HG03469 (cell line): ENCODE measurements around the gene FHL5.
"Not testable (repeated sequence)": the region's sequence is repeated elsewhere in the genome, so short reads cannot be mapped to it uniquely, and the experiment has no call there.

Experiments
- ATAC-seq: cut with Tn5 transposase; IDR thresholded peaks from one replicate; pipeline ENCODE4 v1.9.1; 2021; ENCODE audit warnings: mild to moderate bottlenecking, moderate library complexity, moderate number of reproducible peaks; ENCODE audit not compliant: unreplicated experiment

The FHL5 gene

DNA sequence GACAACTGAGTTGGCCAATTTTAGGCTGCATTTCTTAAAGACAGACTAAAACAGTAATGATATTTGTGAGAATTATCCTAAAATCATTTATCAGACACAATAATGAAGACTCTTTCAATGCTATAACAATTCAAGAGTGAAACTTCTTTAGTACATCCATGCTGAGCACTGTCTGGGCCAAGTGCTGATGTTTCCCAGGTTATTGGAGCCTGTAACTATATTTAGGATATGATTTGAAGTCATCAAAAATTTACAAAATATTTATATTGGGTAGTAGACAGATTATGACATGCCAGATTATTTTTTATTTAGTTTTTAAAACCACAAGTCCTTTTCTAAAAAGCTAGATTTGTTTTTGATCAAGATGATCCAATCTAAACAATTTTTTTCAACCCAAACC, 45.1 kb downstream of the FHL5 start:
- no peak for ATAC-seq

GRCh38 chr6:96610019-96610418, 47.1 kb downstream of the FHL5 start:
- peak; percentile 41 for ATAC-seq

DNA sequence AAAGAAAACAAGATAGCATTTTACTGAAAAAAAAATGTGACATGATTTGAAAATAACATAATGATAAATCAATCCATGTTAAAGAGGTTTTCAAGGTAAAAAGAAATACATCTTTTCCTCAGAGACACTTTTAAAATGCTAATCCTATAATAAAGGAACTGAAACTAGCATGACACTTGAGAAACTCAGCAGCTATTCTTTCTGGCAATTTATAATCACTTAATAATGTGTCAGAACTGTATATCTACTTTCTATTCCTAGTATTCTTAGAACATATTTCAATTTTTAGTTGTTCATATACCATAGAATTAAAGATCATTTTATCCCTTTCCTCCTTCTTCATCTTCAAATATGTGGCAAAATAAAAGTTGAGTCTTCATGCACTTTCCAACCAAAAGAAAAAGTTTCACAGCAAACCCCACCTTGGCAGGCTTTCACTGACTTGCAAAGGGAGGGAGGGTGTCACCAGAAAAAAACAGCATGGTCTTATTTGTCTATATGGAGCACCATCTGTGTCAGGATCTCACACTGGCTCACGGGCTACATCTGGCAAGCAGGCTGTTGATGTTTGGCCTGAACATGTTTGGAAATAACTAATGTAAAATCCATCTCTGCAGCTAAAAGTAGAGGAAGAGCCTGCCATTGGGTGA, 48.5 kb downstream of the FHL5 start:
- ATAC-seq: peak; percentile 52

DNA sequence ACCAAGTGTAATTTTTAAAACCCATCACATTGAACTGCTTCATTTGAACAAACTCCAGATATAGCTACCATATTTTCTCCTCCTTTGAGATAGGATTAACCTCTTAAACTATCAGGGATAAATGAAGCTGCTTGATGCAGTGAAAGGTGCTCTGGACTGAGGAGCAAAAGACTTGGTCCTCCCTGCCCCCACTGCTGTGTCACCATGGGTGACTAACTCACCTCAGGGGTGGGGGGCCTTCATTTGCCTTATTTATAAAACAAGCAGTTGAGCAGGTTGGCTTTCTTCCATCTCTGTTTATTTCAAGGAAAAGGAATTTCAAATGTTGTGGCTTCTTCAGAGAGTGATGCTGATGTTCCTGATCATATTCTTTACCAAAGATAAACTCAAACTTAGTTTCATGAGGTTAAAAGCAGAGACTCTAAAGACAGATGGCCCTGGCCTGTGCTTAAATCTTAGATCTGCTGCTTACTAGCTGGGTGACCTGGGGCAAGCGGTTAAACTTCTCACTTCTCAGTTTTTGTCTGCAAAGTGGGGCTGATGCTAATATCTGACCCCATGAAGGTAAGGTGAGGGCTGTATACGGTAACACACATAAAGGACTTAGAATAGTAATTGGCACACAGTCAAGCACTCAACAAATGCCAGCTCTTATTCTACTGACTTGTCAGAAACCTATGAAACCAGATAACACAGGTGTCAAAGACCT, 50.5 kb downstream of the FHL5 start:
- no peak for ATAC-seq

DNA sequence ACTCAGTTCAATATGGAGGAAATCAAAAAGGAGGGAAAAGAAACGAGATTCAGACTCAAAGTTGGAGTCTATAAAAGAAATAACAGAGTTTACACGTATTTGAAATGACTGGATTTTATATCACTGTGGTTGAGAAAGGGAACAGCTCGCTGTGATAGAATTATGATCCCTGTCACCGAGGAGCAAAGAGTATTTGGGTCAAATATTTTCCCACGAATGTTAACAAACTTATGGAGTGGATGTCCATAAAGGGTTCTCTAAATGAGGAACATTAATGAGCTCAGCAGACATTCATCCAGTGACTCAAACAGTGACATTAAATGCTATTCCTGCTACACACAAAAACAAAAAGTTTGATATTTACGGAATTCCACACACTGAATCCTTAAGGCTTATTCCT, 57.9 kb downstream of the FHL5 start:
- ATAC-seq: no peak

- no peak for ATAC-seq
These were observed 59.1 kb downstream of the FHL5 start for GRCh38 chr6:96621983-96622382.

DNA sequence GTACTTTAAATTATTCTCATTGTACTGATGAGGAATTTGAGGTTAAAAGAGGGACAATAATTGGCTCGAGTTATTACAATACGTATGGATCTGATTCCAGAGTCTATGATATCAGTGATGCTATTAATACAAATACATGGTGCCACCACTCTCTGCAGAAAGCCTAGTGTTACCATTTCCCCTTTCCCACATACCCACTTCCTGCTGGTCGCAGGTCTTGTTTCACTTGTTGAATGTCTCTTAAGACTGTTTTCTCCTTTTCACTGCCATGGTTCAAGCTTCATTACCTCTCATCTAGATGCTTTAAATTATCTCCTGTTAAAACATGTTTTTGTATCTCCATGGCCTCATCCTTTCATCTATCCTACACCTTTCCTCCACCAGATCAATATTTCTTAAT, 62.0 kb downstream of the FHL5 start:
- peak; percentile 29 for ATAC-seq

DNA sequence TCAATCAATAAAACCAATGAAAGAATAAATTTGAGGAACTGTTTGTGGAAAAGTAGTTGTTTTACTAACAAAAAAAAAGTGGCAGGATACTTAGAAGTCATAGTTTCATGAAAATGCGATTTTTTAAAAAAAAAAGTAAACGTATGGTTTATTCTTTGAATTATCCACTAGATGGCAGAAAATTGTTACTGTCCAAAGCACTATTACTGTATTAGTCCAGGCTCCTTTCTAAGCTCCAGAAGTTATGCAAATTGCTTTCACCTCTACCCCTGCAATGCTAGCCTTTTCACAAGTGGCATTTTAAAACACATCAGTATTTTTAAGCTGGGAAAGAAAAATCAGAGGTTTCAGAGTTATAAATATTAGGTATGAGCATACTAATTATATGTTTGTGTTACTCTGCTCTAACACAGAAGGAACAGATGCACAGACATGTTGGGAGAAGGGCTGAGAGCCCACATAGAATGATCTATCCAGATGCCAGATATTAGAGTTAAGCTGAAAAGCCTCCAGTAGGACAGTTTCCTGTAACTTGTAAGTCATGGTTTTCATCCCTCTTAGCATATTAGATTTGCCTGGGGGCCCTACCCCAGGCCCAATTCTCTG, 63.9 kb downstream of the FHL5 start:
- peak; percentile 92 for ATAC-seq

DNA sequence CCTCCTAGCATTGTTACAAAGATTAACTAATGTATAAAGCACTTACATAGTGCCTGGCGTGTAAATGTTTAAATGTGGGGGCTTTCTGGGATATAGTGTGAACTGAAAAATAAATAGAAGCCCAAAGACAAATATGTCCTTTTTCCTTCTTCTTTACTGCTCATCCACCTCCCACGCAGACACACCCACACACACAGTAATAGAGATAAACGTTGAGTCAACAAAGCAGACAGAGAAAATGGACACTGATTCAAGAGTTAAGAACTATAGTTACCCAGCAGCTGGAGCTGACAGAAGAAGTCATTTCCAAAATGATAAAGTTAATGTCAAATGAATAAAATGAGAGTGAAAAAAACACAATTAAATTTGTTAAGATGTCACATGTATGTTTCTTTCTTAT, 68.3 kb downstream of the FHL5 start:
- ATAC-seq: no peak

- not testable (repeated sequence) for ATAC-seq
These were observed 75.1 kb downstream of the FHL5 start for GRCh38 chr6:96637979-96638378.

DNA sequence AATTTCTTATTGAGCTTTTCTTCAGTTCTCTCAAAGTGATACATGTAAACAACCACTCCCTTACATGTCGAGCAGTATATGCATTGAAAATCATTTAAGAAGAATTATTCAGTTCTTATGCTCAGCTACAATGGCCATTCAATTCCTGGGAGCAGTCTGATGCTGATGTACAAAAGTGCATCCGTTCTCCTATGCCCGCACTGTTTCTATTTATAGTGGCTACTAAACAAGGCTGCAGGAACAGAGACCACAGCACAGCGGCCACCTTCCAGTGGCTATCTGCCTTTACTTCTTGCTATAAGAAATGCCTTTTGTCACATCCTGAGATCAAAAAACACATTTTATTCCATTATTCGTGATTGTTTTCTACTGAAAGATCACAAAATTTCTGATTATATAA, 82.2 kb downstream of the FHL5 start:
- no peak for ATAC-seq

GRCh38 chr6:96649926-96650325, 87.0 kb downstream of the FHL5 start:
- peak; percentile 85 for ATAC-seq

- ATAC-seq: no peak
These were observed 88.9 kb downstream of the FHL5 start for GRCh38 chr6:96651816-96652215.

DNA sequence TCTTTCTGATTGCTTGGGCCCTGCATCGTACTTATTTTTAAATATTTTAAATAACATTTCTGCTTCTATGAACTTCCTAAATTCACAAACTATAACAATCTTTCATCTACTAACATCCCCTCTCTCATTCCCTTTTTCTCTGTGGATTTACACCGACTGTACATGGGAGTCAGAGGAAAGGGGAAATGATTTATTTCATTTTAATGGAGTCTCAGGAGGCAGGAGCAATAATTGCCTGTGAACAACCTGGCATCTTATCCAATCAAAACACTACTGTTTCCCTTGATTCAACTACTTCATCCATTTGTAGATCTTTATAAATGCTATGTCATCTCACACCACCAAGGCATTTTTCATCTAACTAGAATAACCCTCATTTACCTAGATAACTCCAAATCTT, 89.6 kb downstream of the FHL5 start:
- no peak for ATAC-seq

GRCh38 chr6:96653181-96653580, 90.3 kb downstream of the FHL5 start:
- no peak for ATAC-seq

- ATAC-seq: no peak
These were observed 93.6 kb downstream of the FHL5 start for GRCh38 chr6:96656567-96656966.

DNA sequence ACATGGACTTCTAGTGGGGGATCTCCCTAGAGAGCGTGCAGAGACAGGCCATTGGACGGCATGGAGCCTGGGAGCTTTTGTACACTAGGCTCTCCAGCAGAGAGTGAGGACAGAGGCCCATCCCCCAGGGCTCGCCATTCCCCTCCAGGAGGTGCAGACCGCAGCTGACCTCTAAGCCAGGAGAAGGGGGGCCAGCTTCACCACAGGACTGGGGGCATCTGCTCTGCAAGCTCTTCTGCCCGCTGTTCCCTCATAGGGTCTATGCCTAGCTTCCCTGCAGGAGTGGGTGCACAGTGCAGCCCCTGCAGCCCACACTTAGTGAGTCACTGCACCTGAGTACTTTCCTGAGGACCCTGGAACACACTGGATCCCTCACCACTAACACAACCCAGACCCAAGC, 94.4 kb downstream of the FHL5 start:
- no peak for ATAC-seq

GRCh38 chr6:96659084-96659845, 96.3 kb downstream of the FHL5 start:
- peak; percentile 72 for ATAC-seq
